Gastrocnemius medialis (tissue), 4 donors: ENCODE results near the gene CHCHD4.

Experiments used
- POLR2A ChIP-seq, 2 donors: fragments of 450-650 bp; IDR thresholded peaks; one replicate each; pipeline ENCODE4 v1.6.1; 2017; ENCODE audit warnings: antibody characterized with exemption in 2 of 2, mild to moderate bottlenecking in 2 of 2, moderate library complexity in 2 of 2
- TF ChIP-seq, protein P1 (sequence below), 5 experiments: fragments of 450-650 bp in 3 of 5; fragments of 200-600 bp in 2 of 5; sonication (generic) in 2 of 5; IDR thresholded peaks in 4 of 5; conservative IDR thresholded peaks in 1 of 5; 1 replicate in 4 of 5; 2 replicates in 1 of 5; pipeline ENCODE4 v1.5.1; 2016 to 2019; ENCODE audit warnings: antibody characterized with exemption in 5 of 5, mild to moderate bottlenecking in 3 of 5, moderate library complexity in 3 of 5

DNA sequence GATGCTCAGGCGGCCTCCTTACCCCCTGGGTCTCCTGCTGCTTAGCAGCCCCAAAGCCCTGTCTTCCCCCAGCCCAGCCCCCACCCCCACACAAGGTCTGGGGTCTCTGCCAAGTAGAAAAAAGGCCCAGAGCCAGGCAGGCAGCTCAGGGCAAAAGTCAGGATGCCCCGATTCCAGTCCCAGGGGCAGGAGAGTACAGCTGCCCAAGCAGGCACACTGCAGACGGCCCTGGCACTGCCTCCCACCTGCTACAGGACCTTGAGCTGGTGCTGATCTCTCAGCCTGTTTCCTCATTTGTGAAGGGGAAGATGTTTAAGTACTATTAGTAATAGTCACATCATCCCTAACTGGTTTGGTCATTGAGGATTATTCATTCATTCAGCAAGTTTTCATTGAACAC is 12.8 kb upstream of the CHCHD4 start:
- TF ChIP-seq, protein P1, sequence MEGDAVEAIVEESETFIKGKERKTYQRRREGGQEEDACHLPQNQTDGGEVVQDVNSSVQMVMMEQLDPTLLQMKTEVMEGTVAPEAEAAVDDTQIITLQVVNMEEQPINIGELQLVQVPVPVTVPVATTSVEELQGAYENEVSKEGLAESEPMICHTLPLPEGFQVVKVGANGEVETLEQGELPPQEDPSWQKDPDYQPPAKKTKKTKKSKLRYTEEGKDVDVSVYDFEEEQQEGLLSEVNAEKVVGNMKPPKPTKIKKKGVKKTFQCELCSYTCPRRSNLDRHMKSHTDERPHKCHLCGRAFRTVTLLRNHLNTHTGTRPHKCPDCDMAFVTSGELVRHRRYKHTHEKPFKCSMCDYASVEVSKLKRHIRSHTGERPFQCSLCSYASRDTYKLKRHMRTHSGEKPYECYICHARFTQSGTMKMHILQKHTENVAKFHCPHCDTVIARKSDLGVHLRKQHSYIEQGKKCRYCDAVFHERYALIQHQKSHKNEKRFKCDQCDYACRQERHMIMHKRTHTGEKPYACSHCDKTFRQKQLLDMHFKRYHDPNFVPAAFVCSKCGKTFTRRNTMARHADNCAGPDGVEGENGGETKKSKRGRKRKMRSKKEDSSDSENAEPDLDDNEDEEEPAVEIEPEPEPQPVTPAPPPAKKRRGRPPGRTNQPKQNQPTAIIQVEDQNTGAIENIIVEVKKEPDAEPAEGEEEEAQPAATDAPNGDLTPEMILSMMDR (IDR thresholded peaks at IDR 0.05 in 4 of 5, conservative IDR thresholded peaks at IDR 0.05 in 1 of 5), result no peak
- TF ChIP-seq POLR2A (IDR thresholded peaks at IDR 0.05), result no peak
